SU-DHL-6 (cell line): Measurements from ENCODE around the gene ADAMTS18.

ENCODE experiments used
- EZH2phosphoT487 ChIP-seq: fragments of 200-600 bp; sonication (generic), shearing (Covaris generic); conservative IDR thresholded peaks from 2 replicates; pipeline ENCODE4 v1.6.1; 2018; ENCODE audit warnings: mild to moderate bottlenecking, antibody characterized with exemption, low read length, moderate library complexity, mixed read lengths
- TF ChIP-seq, protein P1 (sequence below): fragments of 200-600 bp; sonication (generic); IDR thresholded peaks from one replicate; pipeline ENCODE4 v1.5.1; 2017; ENCODE audit warnings: antibody characterized with exemption, mild to moderate bottlenecking, low read length, moderate library complexity; ENCODE audit not compliant: insufficient read depth, poor library complexity, severe bottlenecking

DNA sequence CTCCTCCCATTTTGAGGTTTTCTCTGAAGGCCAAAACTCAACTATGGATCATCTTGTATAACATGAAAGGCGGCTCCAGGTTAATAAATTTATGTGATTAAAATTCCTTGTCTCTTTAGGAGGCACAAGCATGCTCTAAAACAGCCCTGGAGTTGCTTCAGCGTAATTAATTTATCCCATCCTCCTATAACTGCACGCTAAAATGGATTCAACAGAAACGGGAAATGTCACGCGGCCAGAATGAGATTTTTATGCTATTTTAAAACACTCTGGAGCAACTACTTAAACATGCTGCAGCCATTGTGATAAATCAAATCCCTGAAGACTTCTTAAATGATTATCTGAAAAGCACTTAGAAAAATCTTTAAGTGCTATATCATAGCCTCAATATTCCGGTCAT, 106.6 kb downstream of the ADAMTS18 start:
- TF ChIP-seq, protein P1, sequence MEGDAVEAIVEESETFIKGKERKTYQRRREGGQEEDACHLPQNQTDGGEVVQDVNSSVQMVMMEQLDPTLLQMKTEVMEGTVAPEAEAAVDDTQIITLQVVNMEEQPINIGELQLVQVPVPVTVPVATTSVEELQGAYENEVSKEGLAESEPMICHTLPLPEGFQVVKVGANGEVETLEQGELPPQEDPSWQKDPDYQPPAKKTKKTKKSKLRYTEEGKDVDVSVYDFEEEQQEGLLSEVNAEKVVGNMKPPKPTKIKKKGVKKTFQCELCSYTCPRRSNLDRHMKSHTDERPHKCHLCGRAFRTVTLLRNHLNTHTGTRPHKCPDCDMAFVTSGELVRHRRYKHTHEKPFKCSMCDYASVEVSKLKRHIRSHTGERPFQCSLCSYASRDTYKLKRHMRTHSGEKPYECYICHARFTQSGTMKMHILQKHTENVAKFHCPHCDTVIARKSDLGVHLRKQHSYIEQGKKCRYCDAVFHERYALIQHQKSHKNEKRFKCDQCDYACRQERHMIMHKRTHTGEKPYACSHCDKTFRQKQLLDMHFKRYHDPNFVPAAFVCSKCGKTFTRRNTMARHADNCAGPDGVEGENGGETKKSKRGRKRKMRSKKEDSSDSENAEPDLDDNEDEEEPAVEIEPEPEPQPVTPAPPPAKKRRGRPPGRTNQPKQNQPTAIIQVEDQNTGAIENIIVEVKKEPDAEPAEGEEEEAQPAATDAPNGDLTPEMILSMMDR = no peak
- TF ChIP-seq EZH2phosphoT487 = no peak
